WTC11 (cell line): ENCODE results near the gene RPL18A. TPM values are rescaled to one million over a fixed set of nuclear protein-coding genes. Genes with fewer than 3 reads are reported as not detected.

Experiments used
- ATAC-seq: fragments of 200-7000 bp; cut with Tn5 transposase; 2 replicates; pipeline ENCODE4 v1.10.0; 2021; ENCODE audit warnings: mild to moderate bottlenecking, moderate library complexity
- CTCF ChIA-PET: fragments of 300-600 bp; sonication (Branson Sonifier 250); formaldehyde crosslinking; loops from one replicate; lab custom pipeline; 2021; ENCODE audit warnings: antibody characterized with exemption; lab: Charles Lee
- POLR2A ChIA-PET: fragments of 350-600 bp; sonication (Branson Sonifier 250); formaldehyde crosslinking; loops from one replicate; lab custom pipeline; 2021; ENCODE audit warnings: antibody characterized with exemption; lab: Charles Lee
- DNase-seq: peaks from one replicate; pipeline ENCODE4 v3.0.0; 2021; ENCODE audit warnings: low spot score
- H3K27ac Mint-ChIP-seq: 2 replicates; pipeline ENCODE4 v1.8.0; 2021; ENCODE audit warnings: mixed read lengths
- H3K27me3 Mint-ChIP-seq: 2 replicates; pipeline ENCODE4 v1.8.0; 2021; ENCODE audit warnings: low read depth, mild to moderate bottlenecking, moderate library complexity, mixed read lengths
- H3K36me3 Mint-ChIP-seq: 2 replicates; pipeline ENCODE4 v1.8.0; 2021; ENCODE audit warnings: mixed read lengths
- H3K4me1 Mint-ChIP-seq: 2 replicates; pipeline ENCODE4 v1.8.0; 2022; ENCODE audit warnings: mixed read lengths
- H3K4me3 Mint-ChIP-seq: 2 replicates; pipeline ENCODE4 v1.8.0; 2021; ENCODE audit warnings: mild to moderate bottlenecking, moderate library complexity, mixed read lengths
- H3K9me3 Mint-ChIP-seq: 2 replicates; pipeline ENCODE4 v1.8.0; 2021; ENCODE audit warnings: mixed read lengths
- CTCF ChIP-seq: fragments of 200-600 bp; IDR thresholded peaks from 2 replicates; pipeline ENCODE4 v1.8.0; 2022; ENCODE audit warnings: antibody characterized with exemption
- HMGXB4 ChIP-seq: sonication (generic); formaldehyde crosslinking; IDR thresholded peaks from 2 replicates; pipeline ENCODE4 v1.8.1; 2023; ENCODE audit warnings: mild to moderate bottlenecking, moderate library complexity, missing genetic modification reagents
- NFYB ChIP-seq: sonication (generic); formaldehyde crosslinking; conservative IDR thresholded peaks from 2 replicates; pipeline ENCODE4 v1.8.0; 2022; ENCODE audit warnings: low read depth, missing genetic modification reagents
- NR3C1 ChIP-seq: sonication (generic); formaldehyde crosslinking; conservative IDR thresholded peaks from 2 replicates; pipeline ENCODE4 v1.8.1; 2023; ENCODE audit warnings: low read depth, mild to moderate bottlenecking, missing genetic modification reagents
- OVOL2 ChIP-seq: fragments of 250-450 bp; sonication (Bioruptor Pico); IDR thresholded peaks from 2 replicates; pipeline ENCODE4 v1.9.0; 2021; ENCODE audit warnings: mild to moderate bottlenecking, borderline replicate concordance
- SMAD4 ChIP-seq: sonication (generic); formaldehyde crosslinking; IDR thresholded peaks from 2 replicates; pipeline ENCODE4 v1.8.0; 2022; ENCODE audit warnings: mild to moderate bottlenecking, missing genetic modification reagents
- SOX15 ChIP-seq: fragments of 250-450 bp; sonication (Bioruptor Pico); IDR thresholded peaks from 2 replicates; pipeline ENCODE4 v1.9.0; 2021; ENCODE audit warnings: mild to moderate bottlenecking
- TP53 ChIP-seq: sonication (generic); formaldehyde crosslinking; IDR thresholded peaks from 2 replicates; pipeline ENCODE4 v1.8.1; 2023; ENCODE audit warnings: mild to moderate bottlenecking, missing genetic modification reagents
- ZNF138 ChIP-seq: sonication (generic); formaldehyde crosslinking; conservative IDR thresholded peaks from 2 replicates; pipeline ENCODE4 v1.8.1; 2022; ENCODE audit warnings: mild to moderate bottlenecking, moderate library complexity, missing genetic modification reagents
- ZNF425 ChIP-seq: fragments of 250-450 bp; sonication (Bioruptor Pico); conservative IDR thresholded peaks from 2 replicates; pipeline ENCODE4 v1.9.0; 2021; ENCODE audit warnings: mild to moderate bottlenecking
- ZNF532 ChIP-seq: fragments of 250-450 bp; sonication (Bioruptor Pico); IDR thresholded peaks from 2 replicates; pipeline ENCODE4 v1.9.0; 2021; ENCODE audit warnings: mild to moderate bottlenecking, borderline replicate concordance
- ZNF671 ChIP-seq: fragments of 250-450 bp; sonication (Bioruptor Pico); IDR thresholded peaks from 2 replicates; pipeline ENCODE4 v1.8.0; 2021; ENCODE audit warnings: mild to moderate bottlenecking
- total RNA-seq: library from RNA; stranded (reverse); gene quantifications from 3 replicates; pipeline ENCODE4 v1.2.3, GENCODE V29; 2021
- TF ChIP-seq, protein P1 (sequence below): fragments of 250-450 bp; sonication (Bioruptor Pico); IDR thresholded peaks from 2 replicates; pipeline ENCODE4 v1.9.0; 2021; ENCODE audit warnings: mild to moderate bottlenecking
- TF ChIP-seq, protein P2 (sequence below): sonication (generic); formaldehyde crosslinking; IDR thresholded peaks from 2 replicates; pipeline ENCODE4 v1.8.0; 2022; ENCODE audit warnings: missing genetic modification reagents
- TF ChIP-seq, protein P3 (sequence below): sonication (generic); formaldehyde crosslinking; IDR thresholded peaks from 2 replicates; pipeline ENCODE4 v1.8.1; 2023; ENCODE audit warnings: mild to moderate bottlenecking, missing genetic modification reagents, moderate library complexity
- TF ChIP-seq, protein P4 (sequence below): sonication (generic); formaldehyde crosslinking; IDR thresholded peaks from 2 replicates; pipeline ENCODE4 v1.8.1; 2022; ENCODE audit warnings: low read depth, mild to moderate bottlenecking, moderate library complexity, missing genetic modification reagents, borderline replicate concordance

Gene RPL18A
- total RNA-seq, 1 experiment from 2014 or later: 2,950 TPM

- CTCF ChIA-PET: interaction anchor here (0.6 to 2.1 kb wide), 7 partner anchors 14 to 97 kb away, joined by 4 to 27 read pairs (median 7); partner anchors contain the start of genes CCDC124 and RPL18A
- DNase-seq: no peak
- Mint-ChIP-seq H3K36me3 (no peaks in the 10 kb centered on the region), H3K4me1 (peaks cover 20% of the 10 kb centered on the region), H3K27ac (no peak overlapping the region), H3K27me3 (peaks cover 46% of the 10 kb centered on the region), H3K4me3 (no peak overlapping the region)
- ATAC-seq: no peak
- POLR2A ChIA-PET: no interaction called here
- TF ChIP-seq ZNF138 (no peak), SOX15 (no peak), SMAD4 (CRISPR knock-in tag) (no peak), HMGXB4 (CRISPR knock-in tag) (no peak), CTCF (no peak), NFYB (CRISPR knock-in tag) (no peak), NR3C1 (no peak), OVOL2 (CRISPR knock-in tag) (no peak), ZNF532 (CRISPR knock-in tag) (no peak), ZNF425 (no peak), ZNF671 (no peak), TP53 (no peak)
- TF ChIP-seq, protein P1, sequence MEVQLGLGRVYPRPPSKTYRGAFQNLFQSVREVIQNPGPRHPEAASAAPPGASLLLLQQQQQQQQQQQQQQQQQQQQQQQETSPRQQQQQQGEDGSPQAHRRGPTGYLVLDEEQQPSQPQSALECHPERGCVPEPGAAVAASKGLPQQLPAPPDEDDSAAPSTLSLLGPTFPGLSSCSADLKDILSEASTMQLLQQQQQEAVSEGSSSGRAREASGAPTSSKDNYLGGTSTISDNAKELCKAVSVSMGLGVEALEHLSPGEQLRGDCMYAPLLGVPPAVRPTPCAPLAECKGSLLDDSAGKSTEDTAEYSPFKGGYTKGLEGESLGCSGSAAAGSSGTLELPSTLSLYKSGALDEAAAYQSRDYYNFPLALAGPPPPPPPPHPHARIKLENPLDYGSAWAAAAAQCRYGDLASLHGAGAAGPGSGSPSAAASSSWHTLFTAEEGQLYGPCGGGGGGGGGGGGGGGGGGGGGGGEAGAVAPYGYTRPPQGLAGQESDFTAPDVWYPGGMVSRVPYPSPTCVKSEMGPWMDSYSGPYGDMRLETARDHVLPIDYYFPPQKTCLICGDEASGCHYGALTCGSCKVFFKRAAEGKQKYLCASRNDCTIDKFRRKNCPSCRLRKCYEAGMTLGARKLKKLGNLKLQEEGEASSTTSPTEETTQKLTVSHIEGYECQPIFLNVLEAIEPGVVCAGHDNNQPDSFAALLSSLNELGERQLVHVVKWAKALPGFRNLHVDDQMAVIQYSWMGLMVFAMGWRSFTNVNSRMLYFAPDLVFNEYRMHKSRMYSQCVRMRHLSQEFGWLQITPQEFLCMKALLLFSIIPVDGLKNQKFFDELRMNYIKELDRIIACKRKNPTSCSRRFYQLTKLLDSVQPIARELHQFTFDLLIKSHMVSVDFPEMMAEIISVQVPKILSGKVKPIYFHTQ: no peak
- TF ChIP-seq, protein P2, sequence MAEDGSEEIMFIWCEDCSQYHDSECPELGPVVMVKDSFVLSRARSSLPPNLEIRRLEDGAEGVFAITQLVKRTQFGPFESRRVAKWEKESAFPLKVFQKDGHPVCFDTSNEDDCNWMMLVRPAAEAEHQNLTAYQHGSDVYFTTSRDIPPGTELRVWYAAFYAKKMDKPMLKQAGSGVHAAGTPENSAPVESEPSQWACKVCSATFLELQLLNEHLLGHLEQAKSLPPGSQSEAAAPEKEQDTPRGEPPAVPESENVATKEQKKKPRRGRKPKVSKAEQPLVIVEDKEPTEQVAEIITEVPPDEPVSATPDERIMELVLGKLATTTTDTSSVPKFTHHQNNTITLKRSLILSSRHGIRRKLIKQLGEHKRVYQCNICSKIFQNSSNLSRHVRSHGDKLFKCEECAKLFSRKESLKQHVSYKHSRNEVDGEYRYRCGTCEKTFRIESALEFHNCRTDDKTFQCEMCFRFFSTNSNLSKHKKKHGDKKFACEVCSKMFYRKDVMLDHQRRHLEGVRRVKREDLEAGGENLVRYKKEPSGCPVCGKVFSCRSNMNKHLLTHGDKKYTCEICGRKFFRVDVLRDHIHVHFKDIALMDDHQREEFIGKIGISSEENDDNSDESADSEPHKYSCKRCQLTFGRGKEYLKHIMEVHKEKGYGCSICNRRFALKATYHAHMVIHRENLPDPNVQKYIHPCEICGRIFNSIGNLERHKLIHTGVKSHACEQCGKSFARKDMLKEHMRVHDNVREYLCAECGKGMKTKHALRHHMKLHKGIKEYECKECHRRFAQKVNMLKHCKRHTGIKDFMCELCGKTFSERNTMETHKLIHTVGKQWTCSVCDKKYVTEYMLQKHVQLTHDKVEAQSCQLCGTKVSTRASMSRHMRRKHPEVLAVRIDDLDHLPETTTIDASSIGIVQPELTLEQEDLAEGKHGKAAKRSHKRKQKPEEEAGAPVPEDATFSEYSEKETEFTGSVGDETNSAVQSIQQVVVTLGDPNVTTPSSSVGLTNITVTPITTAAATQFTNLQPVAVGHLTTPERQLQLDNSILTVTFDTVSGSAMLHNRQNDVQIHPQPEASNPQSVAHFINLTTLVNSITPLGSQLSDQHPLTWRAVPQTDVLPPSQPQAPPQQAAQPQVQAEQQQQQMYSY: no peak
- TF ChIP-seq, protein P3, sequence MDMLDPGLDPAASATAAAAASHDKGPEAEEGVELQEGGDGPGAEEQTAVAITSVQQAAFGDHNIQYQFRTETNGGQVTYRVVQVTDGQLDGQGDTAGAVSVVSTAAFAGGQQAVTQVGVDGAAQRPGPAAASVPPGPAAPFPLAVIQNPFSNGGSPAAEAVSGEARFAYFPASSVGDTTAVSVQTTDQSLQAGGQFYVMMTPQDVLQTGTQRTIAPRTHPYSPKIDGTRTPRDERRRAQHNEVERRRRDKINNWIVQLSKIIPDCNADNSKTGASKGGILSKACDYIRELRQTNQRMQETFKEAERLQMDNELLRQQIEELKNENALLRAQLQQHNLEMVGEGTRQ: no peak
- TF ChIP-seq, protein P4, sequence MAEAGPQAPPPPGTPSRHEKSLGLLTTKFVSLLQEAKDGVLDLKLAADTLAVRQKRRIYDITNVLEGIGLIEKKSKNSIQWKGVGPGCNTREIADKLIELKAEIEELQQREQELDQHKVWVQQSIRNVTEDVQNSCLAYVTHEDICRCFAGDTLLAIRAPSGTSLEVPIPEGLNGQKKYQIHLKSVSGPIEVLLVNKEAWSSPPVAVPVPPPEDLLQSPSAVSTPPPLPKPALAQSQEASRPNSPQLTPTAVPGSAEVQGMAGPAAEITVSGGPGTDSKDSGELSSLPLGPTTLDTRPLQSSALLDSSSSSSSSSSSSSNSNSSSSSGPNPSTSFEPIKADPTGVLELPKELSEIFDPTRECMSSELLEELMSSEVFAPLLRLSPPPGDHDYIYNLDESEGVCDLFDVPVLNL (CRISPR knock-in tag): no peak
- TF ChIP-seq, all 79 proteins: peak for 0
- H3K9me3 Mint-ChIP-seq: no peaks in the 10 kb centered on the region
Measured at GRCh38 chr19:17835182-17836006, 24.3 kb upstream of the RPL18A start.
